GM19468 (cell line): Measurements from ENCODE around the gene SLC25A21.

Experiments used
- ATAC-seq: cut with Tn5 transposase; IDR thresholded peaks from one replicate; pipeline ENCODE4 v1.9.1; 2021; ENCODE audit warnings: mild to moderate bottlenecking, moderate library complexity, moderate number of reproducible peaks; ENCODE audit not compliant: unreplicated experiment; ENCODE audit errors: extremely low read depth

The SLC25A21 gene

GRCh38 chr14:36955967-36956366 lies 216.4 kb downstream of the SLC25A21 start:
- ATAC-seq: no peak

- no peak for ATAC-seq
Measured at GRCh38 chr14:36955376-36955775, 217.0 kb downstream of the SLC25A21 start.

- no peak for ATAC-seq
Measured at GRCh38 chr14:36952689-36953088, 219.7 kb downstream of the SLC25A21 start.

GRCh38 chr14:36951380-36951911 lies 221.0 kb downstream of the SLC25A21 start:
- ATAC-seq: no peak

- ATAC-seq: no peak
Measured at GRCh38 chr14:36950812-36951211, 221.6 kb downstream of the SLC25A21 start.

- ATAC-seq: no peak
Measured at GRCh38 chr14:36949371-36949770, 223.0 kb downstream of the SLC25A21 start.

GRCh38 chr14:36948157-36948859 lies 224.1 kb downstream of the SLC25A21 start:
- no peak for ATAC-seq

GRCh38 chr14:36947362-36947761 lies 225.0 kb downstream of the SLC25A21 start:
- no peak for ATAC-seq

- no peak for ATAC-seq
Measured at GRCh38 chr14:36946872-36947271, 225.5 kb downstream of the SLC25A21 start.

GRCh38 chr14:36944307-36945010 lies 227.9 kb downstream of the SLC25A21 start:
- no peak for ATAC-seq

GRCh38 chr14:36942522-36943245 lies 229.7 kb downstream of the SLC25A21 start:
- ATAC-seq: no peak

- ATAC-seq: no peak
Measured at GRCh38 chr14:36941783-36942521, 230.5 kb downstream of the SLC25A21 start.

- ATAC-seq: no peak
Measured at GRCh38 chr14:36940476-36940875, 231.9 kb downstream of the SLC25A21 start.

- ATAC-seq: no peak
Measured at GRCh38 chr14:36939265-36939664, 233.1 kb downstream of the SLC25A21 start.

GRCh38 chr14:36938678-36939077 lies 233.7 kb downstream of the SLC25A21 start:
- ATAC-seq: no peak

GRCh38 chr14:36935976-36936678 lies 236.3 kb downstream of the SLC25A21 start:
- no peak for ATAC-seq

GRCh38 chr14:36934304-36934703 lies 238.1 kb downstream of the SLC25A21 start:
- ATAC-seq: no peak

- ATAC-seq: no peak
Measured at GRCh38 chr14:36931791-36932190, 240.6 kb downstream of the SLC25A21 start.

GRCh38 chr14:36928432-36928831 lies 244.0 kb downstream of the SLC25A21 start:
- ATAC-seq: no peak

GRCh38 chr14:36925094-36925493 lies 247.3 kb downstream of the SLC25A21 start:
- ATAC-seq: no peak
